ES-I3 (cell line): ENCODE measurements around the gene SDHAF1.
"Not testable (repeated sequence)": the region's sequence is repeated elsewhere in the genome, so short reads cannot be mapped to it uniquely, and the experiment has no call there.

Source experiments
- H3K36me3 ChIP-seq: 2 replicates; pipeline ENCODE4 v1.6.1; 2013; ENCODE audit warnings: mild to moderate bottlenecking, low read length, control low read depth, moderate library complexity; ENCODE audit not compliant: insufficient read depth
- H3K4me1 ChIP-seq: 2 replicates; pipeline ENCODE4 v1.6.1; 2013; ENCODE audit warnings: mild to moderate bottlenecking, control low read depth, low read length; ENCODE audit not compliant: insufficient read depth
- H3K9ac ChIP-seq: 2 replicates; pipeline ENCODE4 v1.6.1; 2013; ENCODE audit warnings: low read depth, mild to moderate bottlenecking, low read length, moderate library complexity
- H3K9me3 ChIP-seq: 2 replicates; pipeline ENCODE4 v1.6.1; 2013; ENCODE audit warnings: mild to moderate bottlenecking, low read length, moderate library complexity; ENCODE audit not compliant: control insufficient read depth, insufficient read depth

SDHAF1 gene

GRCh38 chr19:35995048-35995993 is at the start of gene SDHAF1:
Gene SDHAF1 (plus strand): TSS chr19:35995188. CDS start chr19:35995275, 87 bp downstream.
- no peaks in the 10 kb centered on the region for H3K9me3 ChIP-seq
- peak within 1 kb of the TSS; percentile 65 for H3K9ac ChIP-seq
- H3K4me1 ChIP-seq, result no peaks in the 10 kb centered on the region
- no peaks in the 10 kb centered on the region for H3K36me3 ChIP-seq

GRCh38 chr19:35946203-35946602 is 48.8 kb upstream of the SDHAF1 start:
- Histone ChIP-seq H3K9me3 (no peaks in the 10 kb centered on the region), H3K9ac (no peak overlapping the region), H3K36me3 (no peaks in the 10 kb centered on the region)

DNA sequence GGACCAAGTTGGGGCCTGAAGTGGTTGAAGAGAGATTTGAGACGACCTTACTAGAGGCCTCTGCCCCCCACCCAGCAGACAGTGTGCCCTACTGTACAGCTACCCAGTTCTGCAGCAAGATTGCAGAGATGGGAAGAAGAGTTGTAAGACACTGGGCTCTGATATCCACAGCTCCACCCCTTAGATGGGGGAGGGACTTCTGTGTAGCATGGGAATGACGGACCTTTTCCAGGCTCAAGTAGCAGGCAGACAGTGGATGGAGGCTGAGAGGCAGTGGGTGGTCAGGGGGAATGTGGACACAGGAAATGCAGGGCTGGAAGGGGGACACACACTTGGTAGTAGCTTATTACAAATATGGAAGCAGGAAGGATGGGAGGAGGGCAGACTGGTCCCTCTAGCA is 45.9 kb upstream of the SDHAF1 start:
- Histone ChIP-seq H3K9ac (no peak overlapping the region), H3K4me1 (no peaks in the 10 kb centered on the region), H3K9me3 (no peaks in the 10 kb centered on the region), H3K36me3 (no peaks in the 10 kb centered on the region)

More at GRCh38 chr19:35946203-35946602, 48.8 kb upstream of the SDHAF1 start:
- no peaks in the 10 kb centered on the region for H3K4me1 ChIP-seq

DNA sequence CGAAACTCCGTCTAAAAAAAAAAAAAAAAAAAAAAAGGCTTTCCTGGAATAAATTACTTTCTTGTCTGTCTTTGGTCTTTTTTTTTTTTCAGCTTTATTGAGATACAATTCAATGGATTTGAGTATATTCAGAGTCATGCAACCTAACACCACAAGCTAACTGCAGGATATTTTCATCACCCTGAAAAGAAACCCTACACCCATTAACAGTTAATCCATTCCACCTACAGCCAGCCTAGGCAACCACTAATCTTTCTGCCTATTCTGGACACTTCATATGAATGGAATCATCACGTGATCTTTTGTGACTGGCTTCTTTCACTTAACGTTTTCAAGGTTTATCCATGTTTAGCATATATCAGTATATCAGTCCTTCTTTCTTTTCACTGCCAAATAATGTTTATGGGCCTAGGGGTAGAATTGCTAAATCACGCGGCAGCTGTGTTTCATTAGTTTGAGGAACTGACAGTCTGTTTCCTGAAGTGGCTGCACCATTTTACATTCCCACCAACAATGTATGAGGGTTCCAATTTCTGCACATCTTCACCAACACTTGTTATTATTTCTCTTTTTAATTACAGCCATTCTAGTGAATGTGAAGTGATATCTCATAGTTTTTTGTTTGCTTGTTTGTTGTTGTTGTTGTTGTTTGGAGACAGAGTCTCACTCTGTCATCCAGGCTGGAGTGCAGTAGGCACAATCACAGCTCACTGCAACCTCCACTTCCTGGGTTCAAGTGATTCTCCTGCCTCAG is 38.9 kb upstream of the SDHAF1 start:
- H3K36me3 ChIP-seq, result no peaks in the 10 kb centered on the region
- H3K9me3 ChIP-seq, result no peaks in the 10 kb centered on the region
- no peak overlapping the region for H3K9ac ChIP-seq
- no peaks in the 10 kb centered on the region; the same call in 1 of the 2 replicates for H3K4me1 ChIP-seq

DNA sequence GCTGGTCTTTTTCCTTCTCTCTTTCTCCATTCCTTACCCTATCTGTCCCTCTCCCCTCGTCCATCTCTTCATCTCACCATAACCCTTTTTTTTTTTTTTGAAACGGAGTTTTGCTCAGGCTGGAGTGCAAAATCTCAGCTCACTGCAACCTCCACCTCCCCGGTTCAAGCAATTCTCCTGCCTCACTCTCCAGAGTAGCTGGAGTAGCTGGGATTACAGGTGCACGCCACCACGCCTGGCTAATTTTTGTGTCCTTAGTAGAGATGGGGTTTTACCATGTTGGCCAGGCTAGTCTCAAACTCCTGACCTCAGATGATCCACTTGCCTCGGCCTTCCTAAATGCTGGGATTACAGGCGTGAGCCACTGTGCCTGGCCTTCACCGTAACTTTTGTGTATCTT is 37.6 kb upstream of the SDHAF1 start:
- H3K9ac ChIP-seq, H3K4me1 ChIP-seq, H3K9me3 ChIP-seq, H3K36me3 ChIP-seq: not testable (repeated sequence)

- H3K36me3 ChIP-seq, result no peaks in the 10 kb centered on the region
- H3K4me1 ChIP-seq, result no peaks in the 10 kb centered on the region; the same call in 1 of the 2 replicates
- no peaks in the 10 kb centered on the region for H3K9me3 ChIP-seq
- H3K9ac ChIP-seq, result peak overlapping the region; percentile 32; the same call in 1 of the 2 replicates
Measured at GRCh38 chr19:35958660-35959039, 36.3 kb upstream of the SDHAF1 start.

DNA sequence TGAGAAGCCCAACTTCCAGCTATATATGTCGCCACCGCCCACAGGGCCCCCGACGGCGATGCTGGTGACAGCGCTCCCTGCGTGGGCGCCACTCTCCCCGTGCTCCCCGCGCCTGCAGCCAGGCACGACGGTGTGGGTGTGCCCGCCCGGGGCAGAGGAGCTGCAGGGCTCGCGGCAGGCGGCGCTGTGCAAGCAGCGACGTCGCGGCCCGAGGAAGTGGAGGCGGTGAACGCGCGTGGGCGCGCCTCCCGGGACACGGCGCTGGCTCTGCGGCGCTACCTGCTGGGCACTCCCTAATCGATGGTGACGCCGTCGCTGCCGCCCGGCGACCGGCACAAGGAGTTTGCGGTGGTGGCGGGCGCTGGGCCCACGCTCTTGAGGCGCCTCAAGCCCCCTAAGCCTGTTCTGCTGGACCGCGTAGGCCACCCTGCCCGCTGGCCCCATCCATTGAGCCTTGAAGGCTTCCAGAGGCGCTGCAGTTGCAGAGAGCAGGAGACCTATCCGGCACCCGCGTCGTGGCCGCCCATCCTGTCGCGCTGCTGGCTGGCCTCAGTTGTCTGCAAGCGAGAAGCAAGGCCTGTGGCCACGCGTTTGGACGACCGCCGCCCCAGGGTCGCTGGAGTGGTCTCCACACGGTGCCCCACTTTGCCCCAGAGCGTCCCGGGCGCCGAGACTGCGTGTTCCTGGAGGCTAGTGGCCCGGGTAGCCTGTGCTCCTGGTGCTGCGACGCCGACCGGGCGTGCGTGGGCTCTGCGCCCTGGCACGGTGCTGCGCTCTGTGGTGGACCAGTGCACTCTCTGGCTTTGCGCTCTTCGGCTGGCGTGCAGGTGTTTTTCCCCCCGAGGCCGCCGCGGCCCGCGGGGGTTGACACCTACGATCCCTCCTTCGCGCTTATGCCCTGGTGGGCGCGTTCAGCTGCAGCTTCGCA is 35.7 kb upstream of the SDHAF1 start:
- Histone ChIP-seq H3K36me3 (no peaks in the 10 kb centered on the region), H3K9ac (peak overlapping the region; percentile 32; the same call in 1 of the 2 replicates), H3K9me3 (no peaks in the 10 kb centered on the region), H3K4me1 (no peaks in the 10 kb centered on the region; the same call in 1 of the 2 replicates)

GRCh38 chr19:35959968-35960320 is 35.0 kb upstream of the SDHAF1 start:
- H3K36me3 ChIP-seq, result no peaks in the 10 kb centered on the region
- H3K4me1 ChIP-seq, result no peaks in the 10 kb centered on the region; the same call in 1 of the 2 replicates
- H3K9ac ChIP-seq, result no peak overlapping the region
- no peaks in the 10 kb centered on the region for H3K9me3 ChIP-seq

- H3K4me1 ChIP-seq, result no peaks in the 10 kb centered on the region; the same call in 1 of the 2 replicates
- H3K9me3 ChIP-seq, result no peaks in the 10 kb centered on the region
- no peaks in the 10 kb centered on the region for H3K36me3 ChIP-seq
- H3K9ac ChIP-seq, result no peak overlapping the region
Measured at GRCh38 chr19:35960432-35960972, 34.5 kb upstream of the SDHAF1 start.

DNA sequence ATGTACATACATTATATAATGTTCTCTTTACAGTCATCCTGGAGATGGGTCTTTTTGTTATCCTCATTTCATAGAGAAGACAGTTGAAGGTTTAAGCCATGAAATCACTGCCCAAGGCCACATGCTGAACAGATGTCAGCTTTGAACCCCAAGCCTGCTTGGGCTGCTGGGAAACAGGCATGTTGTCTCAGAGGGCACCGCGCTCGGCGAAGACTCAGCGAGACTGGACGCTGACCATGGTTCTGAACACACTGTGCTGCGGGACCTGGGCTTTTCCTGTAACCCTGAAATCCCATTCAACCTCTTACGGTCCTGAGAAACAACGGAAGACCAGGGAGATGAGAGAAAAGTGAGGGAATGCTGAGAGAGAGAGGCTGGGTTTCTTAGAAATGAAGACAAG is 31.5 kb upstream of the SDHAF1 start:
- no peaks in the 10 kb centered on the region for H3K36me3 ChIP-seq
- H3K4me1 ChIP-seq, result no peaks in the 10 kb centered on the region; the same call in 1 of the 2 replicates
- H3K9me3 ChIP-seq, result no peaks in the 10 kb centered on the region
- H3K9ac ChIP-seq, result no peak overlapping the region

DNA sequence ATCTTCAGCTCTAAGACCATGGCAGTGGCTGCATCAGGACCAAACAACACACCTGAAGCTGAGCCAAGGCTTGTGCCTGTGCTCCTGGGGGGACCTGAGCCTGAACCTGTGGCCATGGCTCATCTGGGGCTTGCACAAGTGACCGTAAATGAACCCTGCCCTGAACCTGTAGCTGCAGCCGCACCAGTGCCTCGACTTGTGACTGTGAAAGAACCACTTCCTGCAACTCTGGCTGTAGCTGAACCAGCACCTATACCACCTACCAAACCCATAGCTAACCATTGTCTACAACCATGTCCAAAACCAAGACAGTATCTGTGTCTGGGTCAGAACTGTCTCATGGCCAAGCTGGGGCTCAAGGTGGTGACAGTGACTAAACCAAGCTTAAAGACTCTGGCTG is 28.2 kb upstream of the SDHAF1 start:
- Histone ChIP-seq H3K4me1 (no peaks in the 10 kb centered on the region), H3K9me3 (no peaks in the 10 kb centered on the region), H3K9ac (no peak overlapping the region), H3K36me3 (no peaks in the 10 kb centered on the region)

GRCh38 chr19:35973487-35973886 is 21.5 kb upstream of the SDHAF1 start:
- no peaks in the 10 kb centered on the region for H3K36me3 ChIP-seq
- no peak overlapping the region for H3K9ac ChIP-seq
- H3K4me1 ChIP-seq, result no peaks in the 10 kb centered on the region
- H3K9me3 ChIP-seq, result no peaks in the 10 kb centered on the region

DNA sequence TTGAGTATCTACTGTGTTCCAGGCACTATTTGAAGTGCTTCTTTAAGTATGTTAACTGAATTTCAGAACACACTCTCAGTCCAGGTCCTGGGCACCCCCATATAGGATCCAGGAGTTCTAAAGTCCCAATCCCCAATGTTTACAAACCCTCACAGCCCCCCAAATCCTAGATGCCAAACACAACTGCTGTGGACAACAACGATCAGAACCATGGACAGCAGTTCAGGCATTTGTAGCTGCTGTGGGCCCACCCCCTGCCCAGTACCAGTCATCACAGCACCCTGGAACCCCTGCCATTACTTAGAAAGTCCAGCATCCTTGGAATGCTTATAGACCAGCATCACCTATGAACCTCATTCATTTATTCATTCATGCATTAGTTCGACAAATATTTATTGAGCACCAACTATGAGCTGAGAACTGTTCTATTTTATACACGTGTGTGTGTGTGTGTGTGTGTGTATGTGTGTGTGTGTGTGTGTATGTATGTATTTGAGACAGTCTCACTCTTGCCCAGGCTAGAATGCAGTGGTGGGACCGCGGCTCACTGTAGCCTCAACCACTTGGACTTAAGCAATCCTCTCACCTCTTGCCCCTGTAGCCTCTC is 19.3 kb upstream of the SDHAF1 start:
- H3K9ac ChIP-seq, result no peak overlapping the region
- H3K4me1 ChIP-seq, result no peaks in the 10 kb centered on the region
- H3K36me3 ChIP-seq, result no peaks in the 10 kb centered on the region

More for the DNA sequence above, 19.3 kb upstream of the SDHAF1 start:
- no peaks in the 10 kb centered on the region for H3K9me3 ChIP-seq
